HepG2 (cell line): ENCODE results near the gene LMCD1.

ENCODE experiments used
- CBFB ChIP-seq: sonication (generic); formaldehyde crosslinking; IDR thresholded peaks from 2 replicates; pipeline ENCODE4 v1.4.0; 2020; ENCODE audit warnings: missing genetic modification reagents
- JUN ChIP-seq: sonication (generic); formaldehyde crosslinking; IDR thresholded peaks from 2 replicates; pipeline ENCODE4 v1.4.0; 2020; ENCODE audit warnings: mild to moderate bottlenecking, missing genetic modification reagents
- TBX3 ChIP-seq: fragments of 450-650 bp; IDR thresholded peaks from 2 replicates; pipeline ENCODE4 v1.6.1; 2017; ENCODE audit warnings: antibody characterized with exemption, mild to moderate bottlenecking, inconsistent platforms, borderline replicate concordance
- ZBTB33 ChIP-seq: sonication (generic); formaldehyde crosslinking; IDR thresholded peaks from 2 replicates; pipeline ENCODE4 v1.4.0; 2020; ENCODE audit warnings: missing genetic modification reagents
- ZNF205 ChIP-seq: IDR thresholded peaks from 2 replicates; pipeline ENCODE4 v1.6.1; 2018; ENCODE audit warnings: missing biosample characterization, missing genetic modification reagents
- TF ChIP-seq, protein P1 (sequence below): sonication (generic); formaldehyde crosslinking; IDR thresholded peaks from 2 replicates; pipeline ENCODE4 v1.5.0; 2020; ENCODE audit warnings: mild to moderate bottlenecking, missing genetic modification reagents, moderate library complexity

GRCh38 chr3:8559351-8559750, 57.7 kb downstream of the LMCD1 start:
- TF ChIP-seq TBX3: no peak
- TF ChIP-seq ZNF205 (CRISPR knock-in tag): no peak
- TF ChIP-seq ZBTB33 (CRISPR knock-in tag): no peak
- TF ChIP-seq JUN (CRISPR knock-in tag): no peak
- TF ChIP-seq, protein P1, sequence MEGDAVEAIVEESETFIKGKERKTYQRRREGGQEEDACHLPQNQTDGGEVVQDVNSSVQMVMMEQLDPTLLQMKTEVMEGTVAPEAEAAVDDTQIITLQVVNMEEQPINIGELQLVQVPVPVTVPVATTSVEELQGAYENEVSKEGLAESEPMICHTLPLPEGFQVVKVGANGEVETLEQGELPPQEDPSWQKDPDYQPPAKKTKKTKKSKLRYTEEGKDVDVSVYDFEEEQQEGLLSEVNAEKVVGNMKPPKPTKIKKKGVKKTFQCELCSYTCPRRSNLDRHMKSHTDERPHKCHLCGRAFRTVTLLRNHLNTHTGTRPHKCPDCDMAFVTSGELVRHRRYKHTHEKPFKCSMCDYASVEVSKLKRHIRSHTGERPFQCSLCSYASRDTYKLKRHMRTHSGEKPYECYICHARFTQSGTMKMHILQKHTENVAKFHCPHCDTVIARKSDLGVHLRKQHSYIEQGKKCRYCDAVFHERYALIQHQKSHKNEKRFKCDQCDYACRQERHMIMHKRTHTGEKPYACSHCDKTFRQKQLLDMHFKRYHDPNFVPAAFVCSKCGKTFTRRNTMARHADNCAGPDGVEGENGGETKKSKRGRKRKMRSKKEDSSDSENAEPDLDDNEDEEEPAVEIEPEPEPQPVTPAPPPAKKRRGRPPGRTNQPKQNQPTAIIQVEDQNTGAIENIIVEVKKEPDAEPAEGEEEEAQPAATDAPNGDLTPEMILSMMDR (CRISPR knock-in tag): no peak
- no peak for TF ChIP-seq CBFB
